Colonic mucosa (tissue), 4 donors: ENCODE data around the gene UGT1A7. TPM values are rescaled to one million over a fixed set of nuclear protein-coding genes. Genes with fewer than 3 reads are reported as not detected.

Source experiments
- DNase-seq: peaks from one replicate; pipeline ENCODE4 v3.0.0-alpha.2; 2020
- H3K27ac ChIP-seq: fragments of 200-600 bp; one replicate; pipeline ENCODE4 v1.8.0; 2021
- H3K27me3 ChIP-seq: fragments of 200-600 bp; one replicate; pipeline ENCODE4 v1.8.0; 2021
- H3K36me3 ChIP-seq: fragments of 200-600 bp; one replicate; pipeline ENCODE4 v1.8.0; 2021
- H3K4me1 ChIP-seq: fragments of 200-600 bp; one replicate; pipeline ENCODE4 v1.8.0; 2021; ENCODE audit warnings: mild to moderate bottlenecking
- H3K4me3 ChIP-seq: fragments of 200-600 bp; one replicate; pipeline ENCODE4 v1.8.0; 2021
- H3K9ac ChIP-seq, 2 donors: one replicate each; pipeline ENCODE4 v1.7.0; 2013; ENCODE audit warnings: control low read depth in 2 of 2, low read depth in 2 of 2, low read length in 2 of 2
- H3K9me3 ChIP-seq: fragments of 200-600 bp; one replicate; pipeline ENCODE4 v1.8.0; 2021
- intact Hi-C: fragments of 100-400 bp; cut with DNase I; formaldehyde crosslinking; loops from one replicate; pipeline ENCODE4 v1.14.1; 2022
- total RNA-seq, 2 donors: library from RNA; stranded (reverse); fragmentation: NEBNext Ultra II Directional in 1 of 2; extraction: Animal tissue kit (Norgen Biotek cat#: 25700) in 1 of 2; gene quantifications; one replicate each; pipeline ENCODE4 v1.2.1, GENCODE V29; 2021
- TF ChIP-seq, protein P1 (sequence below): fragments of 200-600 bp; IDR thresholded peaks from one replicate; pipeline ENCODE4 v1.8.0; 2022; ENCODE audit warnings: antibody characterized with exemption, mild to moderate bottlenecking
- donor health status: healthy.
- donor health status: DM: no; HTN: no; CAD: no.
- donor health status: DM: no; HTN: no; CAD: no.

The UGT1A7 gene
- total RNA-seq, 2 donors from 2014 or later, result 3.1 TPM

DNA sequence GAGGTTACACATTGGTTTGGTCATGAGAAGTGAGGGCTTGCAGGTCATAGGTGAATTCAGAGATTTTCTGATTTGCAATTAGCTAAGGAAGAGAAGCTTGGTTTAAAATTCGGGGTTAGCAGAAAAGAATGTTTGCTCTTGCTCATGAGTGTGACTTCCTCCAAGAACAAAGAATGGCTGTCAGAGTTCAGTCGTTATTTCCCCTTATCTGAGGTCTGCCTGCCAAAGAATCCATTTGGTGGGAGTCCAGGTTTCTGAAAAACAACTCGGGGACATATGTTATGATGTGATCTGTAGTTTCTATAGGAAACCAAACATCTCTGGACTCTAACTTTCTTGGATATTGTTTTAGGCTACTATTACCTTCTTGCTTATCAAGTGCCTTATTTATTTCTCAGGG lies 7.8 kb downstream of the UGT1A7 start:
- DNase-seq, result no peak
- Histone ChIP-seq H3K9ac (no peak overlapping the region), H3K4me3 (no peak overlapping the region), H3K4me1 (peaks cover 3% of the 10 kb centered on the region), H3K9me3 (no peaks in the 10 kb centered on the region), H3K27ac (no peak overlapping the region), H3K36me3 (no peaks in the 10 kb centered on the region), H3K27me3 (no peaks in the 10 kb centered on the region)
- TF ChIP-seq, protein P1, sequence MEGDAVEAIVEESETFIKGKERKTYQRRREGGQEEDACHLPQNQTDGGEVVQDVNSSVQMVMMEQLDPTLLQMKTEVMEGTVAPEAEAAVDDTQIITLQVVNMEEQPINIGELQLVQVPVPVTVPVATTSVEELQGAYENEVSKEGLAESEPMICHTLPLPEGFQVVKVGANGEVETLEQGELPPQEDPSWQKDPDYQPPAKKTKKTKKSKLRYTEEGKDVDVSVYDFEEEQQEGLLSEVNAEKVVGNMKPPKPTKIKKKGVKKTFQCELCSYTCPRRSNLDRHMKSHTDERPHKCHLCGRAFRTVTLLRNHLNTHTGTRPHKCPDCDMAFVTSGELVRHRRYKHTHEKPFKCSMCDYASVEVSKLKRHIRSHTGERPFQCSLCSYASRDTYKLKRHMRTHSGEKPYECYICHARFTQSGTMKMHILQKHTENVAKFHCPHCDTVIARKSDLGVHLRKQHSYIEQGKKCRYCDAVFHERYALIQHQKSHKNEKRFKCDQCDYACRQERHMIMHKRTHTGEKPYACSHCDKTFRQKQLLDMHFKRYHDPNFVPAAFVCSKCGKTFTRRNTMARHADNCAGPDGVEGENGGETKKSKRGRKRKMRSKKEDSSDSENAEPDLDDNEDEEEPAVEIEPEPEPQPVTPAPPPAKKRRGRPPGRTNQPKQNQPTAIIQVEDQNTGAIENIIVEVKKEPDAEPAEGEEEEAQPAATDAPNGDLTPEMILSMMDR, result no peak
- intact Hi-C loops, result no loop called here

DNA sequence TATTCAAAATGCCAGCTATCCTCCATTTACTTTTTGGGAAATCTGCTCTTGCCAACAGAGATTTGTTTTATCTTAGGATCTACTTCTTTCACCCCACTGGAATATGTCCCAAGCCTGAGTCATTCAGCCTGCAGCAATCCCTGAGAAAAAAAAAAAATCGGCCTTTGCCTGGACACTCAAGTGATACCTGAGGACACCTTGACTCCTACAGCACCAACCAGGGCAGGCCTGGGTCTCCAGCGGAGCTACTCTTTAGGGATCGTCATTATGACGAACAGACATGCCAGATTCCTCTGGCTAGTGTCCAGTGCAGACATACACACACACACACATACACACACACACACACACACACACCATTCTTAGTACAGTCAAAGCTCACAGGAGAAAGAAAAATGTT lies 8.7 kb downstream of the UGT1A7 start:
- H3K4me3 ChIP-seq, result no peak overlapping the region
- H3K4me1 ChIP-seq, result peaks cover 3% of the 10 kb centered on the region
- H3K27me3 ChIP-seq, result no peaks in the 10 kb centered on the region
- no peak overlapping the region for H3K27ac ChIP-seq
- H3K9ac ChIP-seq, result no peak overlapping the region
- H3K36me3 ChIP-seq, result no peaks in the 10 kb centered on the region
- no peaks in the 10 kb centered on the region for H3K9me3 ChIP-seq
- no peak for DNase-seq
- TF ChIP-seq, protein P1, result no peak
- intact Hi-C loops, result no loop called here

DNA sequence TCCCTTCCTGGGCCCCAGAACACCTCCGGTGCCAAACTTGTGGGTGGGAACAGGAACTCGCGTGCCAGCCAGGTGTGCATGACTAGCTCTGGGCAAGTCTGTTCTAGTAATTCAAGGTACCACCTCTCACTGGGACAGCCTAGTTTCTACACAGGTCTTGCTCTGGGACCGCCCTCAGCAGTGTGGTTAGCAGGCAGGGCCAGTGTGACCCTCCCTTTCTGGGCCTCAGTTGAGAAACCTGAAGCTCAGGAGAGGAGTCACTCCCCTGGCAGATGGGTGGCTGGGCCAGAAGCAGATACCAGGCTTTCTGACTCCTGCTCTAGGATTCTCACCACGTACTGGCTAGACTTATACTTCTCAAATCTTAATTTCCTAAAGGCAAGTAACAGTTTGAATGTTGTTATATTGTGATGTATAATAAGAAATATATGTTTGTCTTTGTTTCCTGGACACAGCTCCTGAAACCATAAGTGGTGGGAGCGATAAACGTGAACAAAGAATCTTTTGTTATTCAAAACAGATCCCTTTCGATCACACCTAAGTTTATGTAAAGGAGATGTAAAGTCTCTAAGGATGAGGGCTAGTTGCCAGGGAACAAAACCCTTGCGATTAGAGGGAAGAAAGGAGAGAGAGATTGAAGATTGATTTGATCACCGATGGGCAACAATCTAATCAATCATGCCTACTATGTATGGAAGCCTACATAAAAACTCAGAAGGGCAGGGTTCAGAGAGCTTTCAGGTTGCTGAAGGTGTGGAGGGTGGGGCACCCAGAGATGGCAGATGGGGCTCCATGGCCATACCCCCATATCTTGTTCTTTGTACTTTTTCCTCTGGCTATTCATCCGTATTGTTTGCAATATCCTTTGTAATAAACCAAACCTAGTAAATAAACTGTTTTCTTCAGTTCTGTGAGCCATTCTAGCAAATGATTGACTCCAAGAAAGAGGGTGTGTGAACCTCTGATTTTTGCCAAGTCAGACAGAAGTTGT lies 10.0 kb downstream of the UGT1A7 start:
- H3K36me3 ChIP-seq, result no peaks in the 10 kb centered on the region
- H3K9me3 ChIP-seq, result no peaks in the 10 kb centered on the region
- no peak overlapping the region for H3K4me3 ChIP-seq
- intact Hi-C loops, result no loop called here
- peaks cover 3% of the 10 kb centered on the region for H3K4me1 ChIP-seq
- H3K27ac ChIP-seq, result peak overlapping the region; percentile 42
- TF ChIP-seq, protein P1, result no peak
- peak overlapping the region in 1 of 2 donors; percentile 36 for H3K9ac ChIP-seq
- no peaks in the 10 kb centered on the region for H3K27me3 ChIP-seq
- peak; percentile 58 for DNase-seq

DNA sequence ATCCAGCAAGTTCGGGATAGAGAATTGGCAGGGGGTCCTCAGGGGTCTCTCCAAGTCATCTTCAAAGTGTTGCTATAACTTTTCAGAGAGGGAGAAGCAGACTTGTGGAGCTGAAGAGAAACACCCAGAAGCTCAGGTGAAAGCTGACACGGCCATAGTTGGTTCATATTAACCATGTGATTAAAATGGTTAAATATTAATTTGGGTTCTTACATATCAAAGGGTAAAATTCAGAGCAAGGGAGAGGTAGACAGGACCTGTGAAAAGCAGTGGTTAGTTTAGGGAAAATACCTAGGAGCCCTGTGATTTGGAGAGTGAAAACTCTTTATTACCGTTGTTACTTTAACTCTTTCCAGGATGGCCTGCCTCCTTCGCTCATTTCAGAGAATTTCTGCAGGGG lies 10.9 kb downstream of the UGT1A7 start, which contains the start of gene UGT1A6:
Gene UGT1A6 (plus strand): TSS at position 243 of the 400 bp plus-strand sequence. CDS start 115 bp downstream, at position 358.
- peaks cover 3% of the 10 kb centered on the region for H3K4me1 ChIP-seq
- intact Hi-C loops, result no loop called here
- no peak within 1 kb of the TSS for H3K4me3 ChIP-seq
- H3K27ac ChIP-seq, result peak within 1 kb of the TSS; percentile 42
- TF ChIP-seq, protein P1, result no peak
- DNase-seq, result no peak
- H3K9me3 ChIP-seq, result no peaks in the 10 kb centered on the region
- H3K27me3 ChIP-seq, result no peaks in the 10 kb centered on the region
- H3K36me3 ChIP-seq, result no peaks in the 10 kb centered on the region
- peak within 1 kb of the TSS in 1 of 2 donors; percentile 36 for H3K9ac ChIP-seq

DNA sequence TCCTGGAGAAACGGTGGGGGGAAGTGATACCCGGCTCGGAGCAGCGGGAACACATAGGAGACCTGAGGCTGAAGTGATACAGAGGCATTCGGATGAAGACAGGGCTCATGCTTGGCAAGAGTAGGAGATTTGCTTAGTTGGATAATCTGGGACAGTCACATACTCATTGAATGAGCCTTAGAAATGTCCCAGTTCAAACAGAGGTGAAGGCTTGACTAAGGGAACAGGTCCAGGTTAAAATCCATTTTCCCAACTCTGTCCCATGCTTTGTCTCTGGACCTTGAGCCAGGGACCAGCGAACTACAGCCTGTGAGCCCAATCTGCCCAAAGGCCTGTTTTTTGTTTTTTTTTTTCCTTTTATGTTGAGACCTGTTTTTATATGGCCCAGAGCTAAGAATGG lies 12.3 kb downstream of the UGT1A7 start:
- no peaks in the 10 kb centered on the region for H3K9me3 ChIP-seq
- H3K27ac ChIP-seq, result no peak overlapping the region
- peaks cover 3% of the 10 kb centered on the region for H3K4me1 ChIP-seq
- no peak overlapping the region for H3K4me3 ChIP-seq
- no peak overlapping the region for H3K9ac ChIP-seq
- no peaks in the 10 kb centered on the region for H3K36me3 ChIP-seq
- H3K27me3 ChIP-seq, result no peaks in the 10 kb centered on the region
- TF ChIP-seq, protein P1, result no peak
- DNase-seq, result no peak
- intact Hi-C loops, result no loop called here
